AG09309 (cell line): ENCODE measurements around the gene SEMA4C.

ENCODE experiments used
- DNase-seq: peaks from one replicate; pipeline ENCODE4 v3.0.0-alpha.2; 2010; ENCODE audit warnings: low read depth
- H3K4me3 ChIP-seq: 2 replicates; pipeline ENCODE4 v1.5.1; 2011; ENCODE audit warnings: mild to moderate bottlenecking, low read depth, low read length, moderate library complexity; ENCODE audit not compliant: control insufficient read depth
- TF ChIP-seq, protein P1 (sequence below): IDR thresholded peaks from 2 replicates; pipeline ENCODE4 v1.5.1; 2011; ENCODE audit warnings: mild to moderate bottlenecking, low read depth, low read length, inconsistent platforms; ENCODE audit not compliant: insufficient read depth, control insufficient read depth; ENCODE audit errors: missing control alignments

Gene SEMA4C

DNA sequence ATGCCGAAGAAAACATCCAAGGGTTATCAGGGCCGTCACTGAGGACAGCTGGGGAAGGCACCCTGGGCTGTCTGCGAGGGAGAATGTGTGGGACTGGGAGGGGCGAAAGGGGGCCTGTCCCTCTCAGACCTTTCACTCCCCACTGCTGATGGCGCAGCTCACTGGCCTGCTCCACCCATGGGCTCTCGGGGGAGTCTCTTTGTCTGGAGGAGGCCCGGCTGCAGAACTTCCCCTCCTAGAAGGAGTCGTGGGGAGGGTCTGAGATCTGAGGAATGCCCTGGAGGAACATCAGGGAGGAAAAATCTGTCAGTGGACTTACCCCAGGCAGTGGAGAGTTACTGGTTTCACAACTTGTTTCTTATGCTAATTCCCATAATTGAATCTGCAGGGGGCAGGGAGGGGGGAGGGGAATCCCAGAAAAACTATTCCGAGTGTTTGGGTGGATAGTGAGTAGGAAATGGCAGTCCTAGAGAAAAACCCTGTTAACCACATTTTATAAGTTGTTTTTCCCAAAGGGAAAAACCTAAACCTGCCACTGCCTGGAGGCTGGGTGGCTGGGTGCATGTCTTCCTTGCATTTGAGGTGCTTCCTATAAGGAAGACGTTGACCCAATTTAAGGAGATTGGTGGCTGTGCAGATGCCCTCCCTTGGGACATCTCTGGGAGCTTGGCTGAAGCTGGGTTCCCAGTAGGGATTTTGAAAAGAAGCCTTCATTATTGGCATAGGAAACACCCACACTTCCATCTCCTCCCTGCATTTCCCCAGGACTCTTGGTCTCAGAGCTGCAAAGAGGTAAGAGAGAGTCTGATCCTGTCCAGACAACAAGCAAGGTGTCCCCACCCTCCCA lies 11.7 kb upstream of the SEMA4C start:
- TF ChIP-seq, protein P1, sequence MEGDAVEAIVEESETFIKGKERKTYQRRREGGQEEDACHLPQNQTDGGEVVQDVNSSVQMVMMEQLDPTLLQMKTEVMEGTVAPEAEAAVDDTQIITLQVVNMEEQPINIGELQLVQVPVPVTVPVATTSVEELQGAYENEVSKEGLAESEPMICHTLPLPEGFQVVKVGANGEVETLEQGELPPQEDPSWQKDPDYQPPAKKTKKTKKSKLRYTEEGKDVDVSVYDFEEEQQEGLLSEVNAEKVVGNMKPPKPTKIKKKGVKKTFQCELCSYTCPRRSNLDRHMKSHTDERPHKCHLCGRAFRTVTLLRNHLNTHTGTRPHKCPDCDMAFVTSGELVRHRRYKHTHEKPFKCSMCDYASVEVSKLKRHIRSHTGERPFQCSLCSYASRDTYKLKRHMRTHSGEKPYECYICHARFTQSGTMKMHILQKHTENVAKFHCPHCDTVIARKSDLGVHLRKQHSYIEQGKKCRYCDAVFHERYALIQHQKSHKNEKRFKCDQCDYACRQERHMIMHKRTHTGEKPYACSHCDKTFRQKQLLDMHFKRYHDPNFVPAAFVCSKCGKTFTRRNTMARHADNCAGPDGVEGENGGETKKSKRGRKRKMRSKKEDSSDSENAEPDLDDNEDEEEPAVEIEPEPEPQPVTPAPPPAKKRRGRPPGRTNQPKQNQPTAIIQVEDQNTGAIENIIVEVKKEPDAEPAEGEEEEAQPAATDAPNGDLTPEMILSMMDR = no peak
- no peak overlapping the region for H3K4me3 ChIP-seq
- no peak for DNase-seq

DNA sequence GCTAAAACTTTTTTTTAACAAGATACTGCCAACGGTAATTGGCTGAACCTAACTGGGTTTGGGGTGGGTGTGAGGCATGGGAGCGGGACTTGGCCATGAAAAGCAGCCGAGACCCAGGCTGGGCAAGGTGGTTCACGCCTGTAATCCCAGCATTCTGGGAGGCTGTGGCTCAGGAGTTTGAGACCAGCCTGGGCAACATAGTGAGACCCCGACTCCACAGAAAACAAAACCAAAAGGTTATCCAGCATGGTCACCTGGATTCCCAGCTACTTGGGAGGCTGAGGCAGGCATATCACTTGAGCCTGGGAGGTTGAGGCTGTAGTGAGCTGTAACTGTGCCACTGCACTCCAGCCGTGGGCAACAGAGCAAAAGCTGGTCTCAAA lies 11.0 kb upstream of the SEMA4C start:
- TF ChIP-seq, protein P1 = no peak
- H3K4me3 ChIP-seq = no peak overlapping the region
- no peak for DNase-seq

DNA sequence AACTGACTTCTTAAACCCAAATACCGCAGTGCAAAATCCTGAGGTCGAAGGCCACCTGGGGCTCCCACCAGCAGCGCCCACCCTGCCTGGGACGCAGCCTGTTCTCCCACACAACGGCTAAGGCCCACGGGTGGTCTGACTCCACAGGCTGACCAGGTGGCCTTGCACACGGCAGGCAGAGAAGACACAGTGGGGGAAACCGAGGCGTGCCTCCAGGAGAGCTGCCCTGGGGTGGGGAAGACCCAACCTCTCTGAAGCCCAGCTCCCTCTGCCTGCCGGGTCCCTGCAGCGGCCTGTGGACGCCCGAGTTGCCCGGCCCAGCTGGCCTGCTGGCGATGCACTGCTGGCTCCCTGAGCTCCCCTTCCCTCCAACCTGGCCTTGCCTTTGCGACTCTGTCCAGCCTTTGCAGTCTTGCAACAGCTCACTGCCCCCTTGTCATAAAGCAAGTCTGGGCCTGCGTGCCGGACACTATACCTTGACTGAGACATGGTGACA lies 9.7 kb upstream of the SEMA4C start:
- TF ChIP-seq, protein P1 = no peak
- no peak overlapping the region for H3K4me3 ChIP-seq
- no peak for DNase-seq

DNA sequence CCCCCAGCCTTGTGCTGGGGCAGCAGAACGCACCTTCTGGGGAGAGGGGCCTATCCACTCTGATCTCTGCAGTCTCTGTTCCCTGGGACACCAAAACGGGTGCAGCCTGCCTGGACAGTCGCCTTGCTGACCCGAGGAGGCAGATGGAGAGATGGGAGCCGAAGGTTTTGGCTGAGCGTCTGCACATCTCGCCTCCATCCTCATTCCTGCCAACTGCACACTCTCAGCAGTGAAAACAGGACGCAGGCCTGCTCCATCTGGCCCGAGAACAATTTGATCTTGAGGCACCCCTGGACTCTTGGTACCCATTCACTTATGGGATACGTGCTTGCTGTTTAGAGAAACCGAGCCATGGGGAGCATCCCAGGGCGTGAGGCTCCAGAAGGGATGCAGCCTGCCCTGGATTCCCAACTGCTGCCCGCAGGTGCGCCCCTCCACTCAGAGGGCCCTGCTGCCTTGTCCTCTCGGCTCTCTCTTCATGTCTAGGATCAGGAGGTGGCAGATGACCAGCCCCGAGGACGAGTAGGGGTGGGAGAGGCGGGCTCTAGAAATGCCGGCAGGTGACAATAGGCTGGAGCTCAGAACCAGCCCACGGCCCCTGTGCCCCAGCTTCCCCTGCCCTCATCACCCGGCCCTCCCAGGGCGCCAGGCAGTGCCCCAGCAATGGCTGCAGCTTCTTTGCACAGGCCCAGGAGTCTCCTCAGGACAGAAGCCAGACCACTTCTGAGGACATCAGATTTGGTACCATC lies 9.1 kb upstream of the SEMA4C start:
- H3K4me3 ChIP-seq = no peak overlapping the region
- TF ChIP-seq, protein P1 = no peak
- DNase-seq = no peak

DNA sequence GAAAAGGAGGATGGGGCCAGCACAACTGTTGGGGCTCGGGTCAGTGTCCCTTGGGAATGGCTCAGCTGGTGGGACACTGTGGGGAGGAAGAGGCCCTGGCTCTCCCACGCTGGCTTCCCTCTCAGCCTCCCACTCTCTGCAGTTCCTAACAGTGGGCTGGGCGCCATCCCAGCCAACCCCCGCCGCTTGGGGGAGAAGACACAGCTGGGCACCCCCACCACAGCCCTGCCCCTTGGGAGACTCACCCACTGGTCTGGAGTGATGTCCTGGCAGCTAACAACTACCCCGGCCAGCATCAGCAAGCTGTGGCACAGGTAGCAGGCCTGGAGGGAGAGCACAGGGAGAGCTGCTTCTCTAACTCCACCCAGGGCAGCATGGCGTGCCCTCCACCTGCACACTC lies 8.3 kb upstream of the SEMA4C start:
- TF ChIP-seq, protein P1 = no peak
- no peak overlapping the region for H3K4me3 ChIP-seq
- no peak for DNase-seq

DNA sequence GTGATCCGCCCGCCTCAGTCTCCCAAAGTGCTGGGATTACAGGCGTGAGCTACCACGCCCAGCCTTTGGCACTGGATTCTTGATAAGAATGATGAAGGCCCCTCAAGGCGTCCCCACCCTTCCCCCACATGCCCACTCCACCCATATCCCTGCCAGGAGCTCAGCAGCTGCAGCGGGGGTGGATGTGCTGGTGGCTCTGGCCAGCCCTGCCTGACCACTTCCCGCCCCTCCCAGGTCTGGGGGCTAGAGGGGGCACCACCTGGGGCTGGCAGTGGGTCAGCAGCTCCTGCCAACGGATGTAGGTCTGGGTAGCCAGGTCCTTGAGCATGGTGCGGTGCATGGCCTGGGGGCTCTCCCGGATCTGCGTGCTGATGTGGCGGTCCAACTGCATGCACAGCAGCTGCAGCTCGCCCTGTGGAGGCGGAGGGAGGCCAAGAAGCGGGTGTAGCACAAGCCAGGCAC lies 7.8 kb upstream of the SEMA4C start:
- TF ChIP-seq, protein P1 = no peak
- no peak overlapping the region for H3K4me3 ChIP-seq
- no peak for DNase-seq
